Measurements from ENCODE around the gene ETFDH. TPM values are rescaled to one million over a fixed set of nuclear protein-coding genes. Genes with fewer than 3 reads are reported as not detected.

The ETFDH gene
- total RNA-seq, 1 donor from 2014 or later: 32.5 TPM

DNA sequence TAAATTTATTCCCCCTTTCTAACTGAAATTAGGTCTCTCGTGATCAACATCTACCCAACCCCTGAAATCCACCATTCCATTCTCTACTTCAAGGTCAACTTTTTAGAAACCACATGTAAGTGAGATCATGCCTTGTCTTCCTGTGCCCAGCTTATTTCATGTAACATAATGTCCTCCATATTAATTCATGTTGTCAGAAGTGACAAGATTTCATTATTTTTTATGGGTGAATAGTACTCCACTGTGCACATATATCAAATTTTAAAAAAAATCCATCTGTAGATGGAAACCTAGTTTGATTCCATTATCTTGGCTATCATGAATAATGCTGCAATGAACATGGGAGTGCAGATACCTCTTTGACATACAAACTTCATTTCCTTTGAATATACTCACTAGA, 49.6 kb downstream of the ETFDH start:
- DNase-seq (ENCODE audit: extremely low spot score, unreplicated experiment): no peak
- Mint-ChIP-seq H3K36me3 (peaks cover 32% of the 10 kb centered on the region), H3K4me3 (peak overlapping the region; percentile 98), H3K27me3 (peaks cover 6% of the 10 kb centered on the region), H3K9me3 (no peaks in the 10 kb centered on the region), H3K4me1 (ENCODE audit: unreplicated experiment) (peaks cover 18% of the 10 kb centered on the region), H3K27ac (peak overlapping the region; percentile 98)
- TF ChIP-seq, protein P1, sequence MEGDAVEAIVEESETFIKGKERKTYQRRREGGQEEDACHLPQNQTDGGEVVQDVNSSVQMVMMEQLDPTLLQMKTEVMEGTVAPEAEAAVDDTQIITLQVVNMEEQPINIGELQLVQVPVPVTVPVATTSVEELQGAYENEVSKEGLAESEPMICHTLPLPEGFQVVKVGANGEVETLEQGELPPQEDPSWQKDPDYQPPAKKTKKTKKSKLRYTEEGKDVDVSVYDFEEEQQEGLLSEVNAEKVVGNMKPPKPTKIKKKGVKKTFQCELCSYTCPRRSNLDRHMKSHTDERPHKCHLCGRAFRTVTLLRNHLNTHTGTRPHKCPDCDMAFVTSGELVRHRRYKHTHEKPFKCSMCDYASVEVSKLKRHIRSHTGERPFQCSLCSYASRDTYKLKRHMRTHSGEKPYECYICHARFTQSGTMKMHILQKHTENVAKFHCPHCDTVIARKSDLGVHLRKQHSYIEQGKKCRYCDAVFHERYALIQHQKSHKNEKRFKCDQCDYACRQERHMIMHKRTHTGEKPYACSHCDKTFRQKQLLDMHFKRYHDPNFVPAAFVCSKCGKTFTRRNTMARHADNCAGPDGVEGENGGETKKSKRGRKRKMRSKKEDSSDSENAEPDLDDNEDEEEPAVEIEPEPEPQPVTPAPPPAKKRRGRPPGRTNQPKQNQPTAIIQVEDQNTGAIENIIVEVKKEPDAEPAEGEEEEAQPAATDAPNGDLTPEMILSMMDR (conservative IDR thresholded peaks at IDR 0.05): no peak

DNA sequence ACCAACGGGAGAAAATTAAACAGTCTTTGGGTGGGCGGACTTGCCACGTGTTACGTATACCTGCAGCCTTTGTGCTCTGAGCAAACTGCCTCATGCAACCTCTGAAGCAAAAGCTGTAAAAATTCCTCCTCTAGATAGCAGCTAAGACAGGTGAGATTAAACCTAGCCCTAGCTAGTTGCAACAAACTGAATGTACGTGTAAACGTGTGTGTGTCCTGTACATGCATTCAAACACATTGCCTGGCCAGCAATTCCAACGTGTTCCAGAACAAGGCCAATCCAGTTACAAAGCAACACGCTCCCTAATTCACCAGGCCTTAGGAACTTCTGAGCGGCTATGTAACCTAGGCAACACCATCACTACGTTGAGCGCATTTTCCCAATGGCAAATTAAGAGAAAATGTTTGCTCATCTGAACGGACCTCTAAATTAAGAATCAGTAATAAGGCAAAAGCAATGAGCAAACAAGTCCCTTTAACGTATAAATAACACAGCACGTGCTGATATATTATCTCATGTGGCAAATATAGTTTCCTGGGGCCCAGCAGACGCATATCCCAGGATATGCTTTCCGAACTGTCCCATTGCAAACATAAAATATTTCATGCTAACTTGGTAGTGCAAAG, 50.3 kb downstream of the ETFDH start:
- Mint-ChIP-seq H3K4me3 (peak overlapping the region; percentile 98), H3K36me3 (peaks cover 32% of the 10 kb centered on the region), H3K27me3 (peaks cover 10% of the 10 kb centered on the region), H3K9me3 (no peaks in the 10 kb centered on the region), H3K4me1 (ENCODE audit: unreplicated experiment) (peaks cover 18% of the 10 kb centered on the region), H3K27ac (peak overlapping the region; percentile 98)
- TF ChIP-seq, protein P1 (conservative IDR thresholded peaks at IDR 0.05): no peak
- DNase-seq (ENCODE audit: extremely low spot score, unreplicated experiment): no peak

DNA sequence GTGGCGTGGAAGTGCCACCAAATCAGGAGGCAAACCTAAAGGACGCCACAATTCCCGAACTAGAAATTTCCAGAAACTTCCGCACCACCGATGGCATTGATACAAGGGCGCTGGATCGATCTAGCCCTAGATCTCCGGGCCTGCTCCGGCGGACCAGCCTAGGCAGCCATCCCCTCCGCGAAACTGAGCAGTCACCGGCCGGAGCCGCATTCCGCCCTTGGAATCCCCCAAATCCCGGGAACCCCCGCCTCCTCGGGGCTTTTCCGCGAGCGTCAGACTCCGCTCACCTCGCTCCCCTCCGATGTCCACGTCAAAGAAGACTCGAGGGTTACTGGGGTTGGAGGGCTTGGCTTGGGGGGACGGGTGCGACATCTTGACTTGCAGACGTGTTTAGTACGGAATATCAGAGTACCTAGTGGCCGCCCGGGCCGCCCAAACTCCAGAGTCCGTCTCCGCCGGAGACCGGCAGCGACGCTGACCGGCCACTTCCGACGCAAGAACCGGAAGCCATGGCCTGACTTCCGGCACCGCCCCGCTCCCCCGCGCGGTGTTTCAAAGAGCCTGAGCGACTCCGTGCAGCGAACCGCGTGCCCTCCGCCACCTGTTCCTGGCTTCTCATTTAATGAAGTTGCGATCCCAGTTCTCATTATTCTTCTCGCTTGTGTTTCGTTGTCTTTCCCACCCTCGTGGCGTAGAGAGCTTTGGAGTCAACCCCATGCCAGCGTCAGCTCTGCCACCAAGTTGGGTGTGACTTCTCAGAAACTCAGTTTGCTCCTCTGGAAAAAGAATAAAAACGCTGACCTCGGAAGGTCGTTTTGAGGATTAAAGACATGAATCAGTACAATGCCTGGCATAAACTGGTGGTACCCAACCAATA, 51.1 kb downstream of the ETFDH start, which contains the start of gene PPID:
Gene PPID, minus strand, starts transcription at position 480 of the 877 bp plus-strand sequence. Its CDS starts 108 bp downstream, at position 372.
- peak within 1 kb of the TSS; percentile 98 for H3K4me3 Mint-ChIP-seq
- no peaks in the 10 kb centered on the region for H3K9me3 Mint-ChIP-seq
- DNase-seq (ENCODE audit: extremely low spot score, unreplicated experiment): peak; percentile 81
- peak within 1 kb of the TSS; percentile 98 for H3K27ac Mint-ChIP-seq
- peaks cover 24% of the 10 kb centered on the region for H3K36me3 Mint-ChIP-seq
- peaks cover 18% of the 10 kb centered on the region for H3K4me1 Mint-ChIP-seq (ENCODE audit: unreplicated experiment)
- TF ChIP-seq, protein P1 (conservative IDR thresholded peaks at IDR 0.05): no peak
- H3K27me3 Mint-ChIP-seq: peaks cover 14% of the 10 kb centered on the region

DNA sequence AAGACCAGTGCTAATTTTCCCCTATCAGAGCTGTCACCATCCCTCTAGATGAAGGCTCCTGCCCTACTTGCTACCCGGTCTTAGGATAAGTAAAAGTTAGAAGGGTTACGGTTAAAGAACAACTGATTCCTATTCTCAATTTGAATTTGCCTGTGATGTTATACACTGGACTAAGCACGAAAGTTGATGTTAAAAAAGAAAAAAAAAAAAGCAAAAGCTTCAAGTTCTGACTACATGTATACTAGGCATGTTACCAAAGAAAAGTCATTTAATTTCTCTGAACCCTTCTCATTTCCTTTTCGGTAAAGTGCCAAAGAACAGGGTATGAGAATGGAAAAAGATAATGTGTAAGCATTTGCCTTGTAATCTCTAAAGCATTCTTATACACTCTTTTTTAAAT, 52.5 kb downstream of the ETFDH start:
- no peak overlapping the region for H3K27ac Mint-ChIP-seq
- TF ChIP-seq, protein P1 (conservative IDR thresholded peaks at IDR 0.05): no peak
- H3K27me3 Mint-ChIP-seq: peaks cover 27% of the 10 kb centered on the region
- no peak for DNase-seq (ENCODE audit: extremely low spot score, unreplicated experiment)
- H3K4me1 Mint-ChIP-seq (ENCODE audit: unreplicated experiment): peaks cover 18% of the 10 kb centered on the region
- peaks cover 13% of the 10 kb centered on the region for H3K36me3 Mint-ChIP-seq
- no peaks in the 10 kb centered on the region for H3K9me3 Mint-ChIP-seq
- H3K4me3 Mint-ChIP-seq: peak overlapping the region; percentile 42

DNA sequence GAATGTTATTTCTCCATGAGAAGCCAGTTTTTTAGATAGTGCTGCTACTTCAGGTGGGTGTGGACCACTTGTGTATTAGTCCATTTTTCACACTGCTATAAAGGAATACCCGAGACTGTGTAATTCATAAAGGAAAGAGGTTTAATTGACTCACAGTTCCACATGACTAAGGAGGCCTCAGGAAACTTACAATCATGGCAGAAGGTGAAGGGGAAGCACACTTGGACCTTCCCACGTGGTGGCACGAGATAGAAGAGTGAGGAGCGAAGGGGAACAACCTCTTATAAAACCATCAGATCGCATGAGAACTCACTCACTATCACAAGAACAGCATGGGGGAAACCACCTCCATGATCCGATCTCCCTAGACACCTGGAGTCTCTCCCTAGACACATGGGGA, 54.5 kb downstream of the ETFDH start:
- H3K4me1 Mint-ChIP-seq (ENCODE audit: unreplicated experiment): peaks cover 10% of the 10 kb centered on the region
- no peaks in the 10 kb centered on the region for H3K9me3 Mint-ChIP-seq
- H3K27me3 Mint-ChIP-seq: peaks cover 34% of the 10 kb centered on the region
- DNase-seq (ENCODE audit: extremely low spot score, unreplicated experiment): no peak
- no peak overlapping the region for H3K27ac Mint-ChIP-seq
- no peak overlapping the region for H3K4me3 Mint-ChIP-seq
- peaks cover 3% of the 10 kb centered on the region for H3K36me3 Mint-ChIP-seq
- TF ChIP-seq, protein P1 (conservative IDR thresholded peaks at IDR 0.05): no peak
